Measurements from ENCODE around the gene CFHR3.

DNA sequence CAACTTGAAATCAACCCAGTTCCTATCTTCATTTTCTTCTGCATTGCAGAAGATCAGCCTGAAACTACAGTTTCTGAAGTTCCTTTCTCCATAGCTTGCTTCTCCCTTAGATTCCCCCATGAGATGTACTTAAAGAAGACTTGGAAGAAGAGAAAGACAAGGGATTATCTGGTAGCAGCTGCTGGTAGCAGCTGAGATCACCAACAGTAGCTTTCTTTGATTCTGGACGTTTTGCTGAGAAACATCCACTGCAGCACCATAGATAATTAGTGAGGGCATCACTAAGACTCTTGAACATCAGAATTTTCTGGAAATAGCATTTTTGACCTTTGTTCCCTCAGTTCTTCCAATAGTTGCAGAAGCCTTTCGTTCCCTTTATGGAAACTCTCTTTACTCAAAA is 465 bp upstream of the CFHR3 start:
- no peak for TF ChIP-seq CTCF (conservative IDR thresholded peaks at IDR 0.05 in 1 of 2, IDR thresholded peaks at IDR 0.05 in 1 of 2; ENCODE audit: low read depth in 1 of 2, low read length in 2 of 2)
- no peak for TF ChIP-seq EZH2 (IDR thresholded peaks at IDR 0.05; ENCODE audit: low read length, missing control alignments)

Data from fibroblast of lung (primary cell).